HG03460 (cell line): ENCODE results near the gene FOXL2.

ENCODE experiments used
- ATAC-seq: cut with Tn5 transposase; IDR thresholded peaks from one replicate; pipeline ENCODE4 v1.9.1; 2021; ENCODE audit not compliant: unreplicated experiment

FOXL2 gene

GRCh38 chr3:138898301-138898700 is 48.6 kb downstream of the FOXL2 start:
- no peak for ATAC-seq
